ENCODE measurements around the gene MLH1.

Gene MLH1

GRCh38 chr3:36988356-36988755, 5.0 kb upstream of the MLH1 start:
- DNase-seq: no peak

DNA sequence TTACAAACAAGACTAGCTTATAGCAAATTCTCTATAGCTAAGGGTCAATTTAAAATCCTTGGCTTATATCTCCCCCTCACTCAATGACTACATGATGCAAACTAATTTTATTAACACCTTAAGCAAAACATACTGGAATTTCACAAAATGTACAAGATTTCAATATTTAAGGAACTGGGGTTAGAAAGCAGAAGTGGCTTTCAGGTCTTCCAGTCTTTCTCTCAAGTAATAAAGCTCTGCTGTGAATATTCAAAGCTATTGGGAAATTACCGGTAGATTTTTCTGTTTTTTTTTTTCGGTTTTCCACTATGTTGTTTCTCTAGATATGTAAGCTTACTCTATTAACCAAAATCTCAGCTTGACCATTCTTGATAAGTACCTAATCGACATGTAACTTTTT, 4.3 kb upstream of the MLH1 start:
- no peak for DNase-seq

- DNase-seq: no peak
Observed at GRCh38 chr3:36989568-36989967, 3.8 kb upstream of the MLH1 start.

- no peak for DNase-seq
Observed at GRCh38 chr3:36991147-36991546, 2.2 kb upstream of the MLH1 start.

DNA sequence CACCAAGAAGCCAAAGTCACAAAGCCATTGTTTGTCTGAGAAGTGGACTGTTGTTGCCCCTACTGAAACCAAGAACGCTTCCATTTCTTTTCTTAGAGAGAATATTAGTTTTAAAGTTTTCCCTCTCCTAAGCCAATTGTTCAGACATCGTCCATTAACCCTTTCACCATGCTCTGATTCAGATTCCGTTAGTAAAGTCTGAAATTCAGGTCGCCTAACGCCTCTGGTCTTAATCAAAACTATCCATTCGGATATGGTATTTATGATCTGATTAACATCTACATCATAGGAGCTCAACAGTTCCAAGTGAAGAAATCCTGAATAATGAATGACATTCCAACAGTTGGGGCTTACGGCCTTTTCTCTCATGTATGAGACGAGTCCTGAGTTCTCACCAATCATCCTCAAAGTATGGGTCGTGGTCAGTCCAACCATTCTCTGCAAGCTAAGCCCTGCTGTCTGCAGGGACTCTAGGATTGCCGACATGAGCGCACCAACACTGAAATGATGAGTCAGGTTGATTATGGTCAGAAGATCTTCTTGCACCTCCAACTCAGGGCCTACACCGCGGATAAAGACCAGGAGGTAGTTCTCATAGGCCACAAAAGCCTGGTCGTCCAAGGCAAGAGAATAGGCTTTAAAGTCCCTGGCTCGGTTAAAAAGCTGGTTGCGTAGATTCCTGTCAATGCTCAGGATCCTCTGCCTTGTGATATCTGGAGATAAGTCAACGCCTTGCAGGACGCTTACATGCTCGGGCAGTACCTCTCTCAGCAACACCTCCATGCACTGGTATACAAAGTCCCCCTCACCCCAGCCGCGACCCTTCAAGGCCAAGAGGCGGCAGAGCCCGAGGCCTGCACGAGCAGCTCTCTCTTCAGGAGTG, 1.2 kb upstream of the MLH1 start:
- no peak for DNase-seq

GRCh38 chr3:36992806-36993325, 452 bp upstream of the MLH1 start, which contains the start of gene EPM2AIP1:
Gene EPM2AIP1 (minus strand): TSS chr3:36993131. CDS start chr3:36993077, 54 bp downstream.
- no peak for DNase-seq

DNA sequence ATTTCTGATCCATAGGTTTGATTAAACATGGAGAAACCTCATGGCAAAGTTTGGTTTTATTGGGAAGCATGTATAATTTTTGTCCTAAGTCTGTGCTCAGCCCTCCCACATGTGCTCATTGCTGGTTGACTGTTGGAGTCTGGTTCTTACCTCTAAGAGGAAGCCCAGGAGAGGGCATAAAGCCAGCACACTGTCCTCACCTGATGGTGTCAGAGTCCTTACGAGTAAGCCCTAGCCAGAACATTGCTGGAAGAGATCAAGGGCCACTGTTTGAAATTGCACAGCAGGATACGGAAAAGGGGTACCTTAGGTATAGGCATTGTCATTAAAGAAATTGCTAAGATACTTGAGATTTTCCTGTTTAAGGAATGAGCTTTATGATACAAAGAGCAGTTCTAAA, 21.3 kb downstream of the MLH1 start:
- no peak for DNase-seq

- no peak for DNase-seq
Observed at GRCh38 chr3:37015642-37016041, 22.3 kb downstream of the MLH1 start.

GRCh38 chr3:37016903-37017302, 23.6 kb downstream of the MLH1 start:
- DNase-seq: no peak

GRCh38 chr3:37017683-37018082, 24.4 kb downstream of the MLH1 start:
- no peak for DNase-seq

DNA sequence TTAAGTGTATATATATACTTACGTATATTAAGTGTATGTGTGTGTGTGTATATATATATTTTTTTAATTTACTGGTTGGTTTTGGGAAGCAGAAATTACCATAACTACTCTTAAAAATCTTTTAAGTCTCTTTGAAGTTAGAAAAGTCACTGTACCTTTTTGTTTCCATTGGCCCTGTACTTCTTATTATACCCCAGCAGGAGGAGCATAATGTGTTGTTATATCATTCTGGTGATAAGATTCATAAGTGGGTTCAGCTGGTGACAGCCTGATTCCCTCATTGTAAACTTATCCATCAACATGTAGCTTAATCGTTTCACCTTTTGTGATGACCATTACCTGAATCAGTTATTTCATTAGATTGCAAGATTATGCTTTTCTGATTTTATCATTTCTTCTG, 30.8 kb downstream of the MLH1 start:
- no peak for DNase-seq

DNA sequence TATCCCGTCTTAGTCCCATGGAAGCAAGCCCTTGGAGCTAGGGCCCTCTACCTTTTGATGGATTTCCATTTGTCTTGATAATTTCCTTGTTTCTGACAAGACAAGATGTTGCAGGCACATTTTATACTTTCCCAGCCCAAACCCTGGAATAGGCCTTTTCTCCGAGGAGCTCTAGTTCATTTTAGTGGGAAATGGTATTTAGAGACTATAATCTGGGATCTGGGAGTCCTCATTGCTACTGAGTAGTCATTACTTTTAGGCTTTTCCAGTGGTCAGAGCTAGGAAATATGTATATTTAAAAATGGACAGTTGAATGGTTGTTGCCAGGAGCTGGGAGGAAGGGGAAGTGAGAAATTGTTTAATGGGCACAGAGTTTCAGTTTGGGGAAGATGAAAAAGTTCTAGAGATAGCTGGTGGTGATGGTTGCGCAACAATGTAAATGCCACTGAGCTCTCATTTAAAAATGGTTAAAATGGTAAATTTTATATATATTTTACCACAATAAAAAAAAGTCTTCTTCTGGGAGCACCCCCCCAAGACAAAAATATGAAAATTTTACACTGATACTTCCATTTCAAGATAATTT, 31.6 kb downstream of the MLH1 start:
- DNase-seq: no peak

DNA sequence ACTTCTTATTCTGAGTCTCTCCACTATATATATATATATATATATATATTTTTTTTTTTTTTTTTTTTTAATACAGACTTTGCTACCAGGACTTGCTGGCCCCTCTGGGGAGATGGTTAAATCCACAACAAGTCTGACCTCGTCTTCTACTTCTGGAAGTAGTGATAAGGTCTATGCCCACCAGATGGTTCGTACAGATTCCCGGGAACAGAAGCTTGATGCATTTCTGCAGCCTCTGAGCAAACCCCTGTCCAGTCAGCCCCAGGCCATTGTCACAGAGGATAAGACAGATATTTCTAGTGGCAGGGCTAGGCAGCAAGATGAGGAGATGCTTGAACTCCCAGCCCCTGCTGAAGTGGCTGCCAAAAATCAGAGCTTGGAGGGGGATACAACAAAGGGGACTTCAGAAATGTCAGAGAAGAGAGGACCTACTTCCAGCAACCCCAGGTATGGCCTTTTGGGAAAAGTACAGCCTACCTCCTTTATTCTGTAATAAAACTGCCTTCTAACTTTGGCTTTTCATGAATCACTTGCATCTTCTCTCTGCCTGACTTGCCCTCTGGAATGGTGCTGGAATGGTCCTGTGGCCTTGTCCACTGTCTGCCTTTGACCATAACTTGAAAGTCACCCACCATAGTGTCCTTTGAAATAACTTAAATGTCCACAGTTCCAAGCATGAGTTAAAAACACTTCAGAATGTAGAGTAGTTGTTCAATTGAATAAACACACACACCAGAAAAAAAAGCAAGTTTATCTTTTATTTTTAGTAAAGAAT, 32.4 kb downstream of the MLH1 start:
- no peak for DNase-seq

DNA sequence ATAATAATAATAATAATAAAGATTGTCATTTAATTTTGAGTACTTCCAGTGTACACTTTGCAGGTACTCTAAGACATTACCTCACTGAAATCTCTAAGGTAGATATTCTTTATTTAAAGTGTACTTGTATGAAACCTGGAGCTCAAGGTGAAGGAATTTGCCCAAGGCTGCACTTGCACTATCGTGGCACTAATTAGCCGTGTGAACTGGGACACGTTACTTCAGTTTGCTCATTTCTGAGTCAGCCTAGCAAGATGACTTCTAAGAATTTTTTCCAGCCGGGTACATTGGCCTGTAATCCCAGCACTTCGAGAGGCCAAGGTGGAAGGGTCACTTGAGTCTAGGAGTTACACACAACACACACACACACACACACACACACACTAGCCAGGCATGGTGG, 33.5 kb downstream of the MLH1 start:
- no peak for DNase-seq

- no peak for DNase-seq
Observed at GRCh38 chr3:37028329-37028728, 35.0 kb downstream of the MLH1 start.

- DNase-seq: no peak
Observed at GRCh38 chr3:37029111-37029510, 35.8 kb downstream of the MLH1 start.

DNA sequence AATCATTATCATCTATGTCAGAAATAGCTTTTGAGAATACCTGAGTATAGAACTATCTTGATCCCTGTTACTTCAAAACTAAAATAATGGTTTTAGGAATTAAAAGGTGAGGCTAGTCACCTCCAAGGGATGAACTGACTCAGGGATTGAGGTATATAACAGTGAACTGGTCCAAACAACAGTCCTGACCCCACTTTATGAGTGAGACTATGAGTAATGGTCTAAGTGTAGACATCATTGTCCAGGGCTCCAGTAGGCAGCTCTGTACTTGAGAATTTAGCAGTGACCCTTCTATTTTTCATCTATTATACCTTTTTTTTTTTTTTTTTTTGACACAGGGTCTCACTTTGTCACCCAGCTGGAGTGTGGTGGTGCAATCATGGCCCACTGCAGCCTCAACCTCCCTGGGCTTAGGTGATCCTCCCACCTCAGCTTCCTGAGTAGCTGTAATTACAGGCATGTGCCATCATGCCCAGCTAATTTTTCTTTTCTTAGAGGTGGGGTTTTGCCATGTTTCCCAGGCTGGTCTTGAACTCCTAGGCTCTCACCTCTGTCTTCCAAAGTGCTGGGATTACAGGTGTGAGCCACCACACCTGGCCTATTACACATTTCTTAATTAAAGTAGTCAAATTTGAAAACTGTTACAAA, 36.3 kb downstream of the MLH1 start:
- no peak for DNase-seq

DNA sequence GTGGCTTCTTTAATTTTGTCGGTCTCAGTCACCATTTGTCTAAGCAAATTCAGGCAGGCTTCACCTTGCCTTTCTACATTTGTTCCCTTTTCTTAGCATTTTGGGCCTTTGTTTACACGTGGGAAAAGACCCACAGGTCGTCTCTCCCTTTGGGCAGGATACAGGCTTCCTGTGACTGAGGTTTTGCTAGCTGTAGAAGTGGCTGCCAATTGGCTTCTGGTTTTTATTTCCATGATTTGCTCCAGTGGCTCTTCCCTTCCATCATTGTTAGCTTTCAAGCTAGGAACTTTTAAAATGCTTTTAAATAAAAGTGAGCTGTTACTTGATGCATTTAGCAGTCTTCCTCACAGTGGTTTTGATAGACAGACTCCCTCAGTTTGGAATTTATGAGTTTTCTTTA, 37.3 kb downstream of the MLH1 start:
- DNase-seq: no peak

DNA sequence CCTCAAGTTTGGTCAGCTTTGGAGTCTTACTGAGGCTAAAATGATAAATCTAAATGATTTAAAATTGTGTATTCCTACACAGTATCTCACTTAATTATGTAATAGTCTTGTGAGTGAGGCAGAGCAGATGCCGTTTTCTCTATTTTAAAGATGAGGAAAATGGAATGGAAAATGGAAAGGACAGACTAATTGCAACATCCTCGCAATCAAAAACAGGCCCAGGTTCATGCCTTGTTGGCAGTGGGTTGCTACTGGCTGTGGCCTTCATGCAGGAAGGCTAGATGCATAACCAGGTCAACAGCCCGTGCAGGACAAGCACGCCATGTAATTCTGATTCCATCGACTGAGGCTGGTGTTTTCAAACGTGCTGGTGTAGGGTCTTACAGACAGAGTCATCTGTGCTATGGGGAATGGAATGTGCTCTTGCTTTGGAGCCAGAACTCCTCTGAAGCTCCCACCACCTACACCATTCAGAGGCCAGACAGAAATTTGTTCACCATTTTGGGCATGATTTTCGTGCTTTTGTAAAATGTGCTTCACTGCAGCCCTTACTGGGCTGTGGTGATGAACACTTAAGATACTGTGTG, 37.9 kb downstream of the MLH1 start:
- no peak for DNase-seq

- no peak for DNase-seq
Observed at GRCh38 chr3:37032961-37033360, 39.6 kb downstream of the MLH1 start.

- DNase-seq: no peak
Observed at GRCh38 chr3:37037352-37037751, 44.0 kb downstream of the MLH1 start.

GRCh38 chr3:37039161-37039846, 46.0 kb downstream of the MLH1 start:
- DNase-seq: no peak

Data from amniotic stem cell (primary cell).